Measurements from ENCODE around the gene KRT73. TPM values are rescaled to one million over a fixed set of nuclear protein-coding genes. Genes with fewer than 3 reads are reported as not detected.

Gene KRT73
- total RNA-seq, 5 donors from 2014 or later (not counting 1 experiment from before 2014, with no cell fraction given), result 6.8 to 37.9 (median 21.9) TPM

DNA sequence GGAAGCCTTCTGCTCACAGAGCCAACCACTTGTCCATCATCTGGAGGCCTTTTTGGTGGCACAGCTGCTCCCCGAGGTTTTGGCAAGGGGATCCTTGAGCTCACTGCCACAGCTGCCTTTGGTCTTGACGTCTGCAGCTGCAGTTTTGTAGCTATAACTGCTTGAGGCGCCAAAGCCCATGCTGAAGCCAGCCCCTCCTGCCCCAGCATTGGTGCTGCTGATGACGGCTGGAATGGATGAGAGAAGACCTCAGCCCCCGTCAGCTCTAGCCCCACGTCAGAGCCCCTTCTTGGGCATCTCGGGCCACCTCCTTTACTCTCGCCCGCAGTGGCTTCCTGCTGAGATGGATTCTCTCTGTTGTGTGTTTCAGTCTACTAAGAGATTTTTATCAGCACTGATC is 32.4 kb downstream of the KRT73 start:
- Mint-ChIP-seq H3K4me1 (peaks cover 53 to 68% (median 60%) of the 10 kb centered on the region in 3 donors), H3K27ac (peak overlapping the region; percentile 77 to 86), H3K9me3 (no peaks in the 10 kb centered on the region), H3K36me3 (peaks cover 6% of the 10 kb centered on the region), H3K4me3 (peak overlapping the region in 2 of 3 donors; percentile 3 to 58), H3K27me3 (no peaks in the 10 kb centered on the region)
- Histone ChIP-seq H3K4me1 (ENCODE audit: control insufficient read depth in 1 of 2, extremely low read depth in 1 of 2, insufficient read depth in 2 of 2, low read length in 2 of 2) (peaks cover 25 to 49% of the 10 kb centered on the region in 2 experiments), H3K36me3 (ENCODE audit: control insufficient read depth in 2 of 2, extremely low read depth in 1 of 2, insufficient read depth in 1 of 2, low read length in 1 of 2) (no peaks in the 10 kb centered on the region), H3K27ac (ENCODE audit: low read length) (peak overlapping the region; percentile 67), H3K9me3 (no peaks in the 10 kb centered on the region), H3K4me3 (ENCODE audit: control insufficient read depth in 1 of 2, extremely low read depth in 1 of 2, low read length in 1 of 2) (no peak overlapping the region), H3K27me3 (replicated peaks in 1 of 2; ENCODE audit: control insufficient read depth in 2 of 2, extremely low read depth in 1 of 2, insufficient read depth in 2 of 2, low read length in 1 of 2) (peaks cover 0 to 9% of the 10 kb centered on the region in 2 experiments)
- WGBS (ENCODE audit: insufficient coverage), result 9% methylated on average over 4 of the region's 9 CpGs
- ATAC-seq (replicated peaks in 1 of 4), result peak; percentile 73 to 97 (median 84)
- ChIA-PET CTCF (interaction anchor here (0.6 to 2.5 kb wide), 21 partner anchors 11 to 395 kb away, joined by 3 to 37 read pairs (median 4); no protein-coding TSS in a partner anchor), POLR2A (interaction anchor here (0.7 to 1.0 kb wide), 3 partner anchors 26 to 283 kb away, joined by 3 to 4 read pairs (median 3); no protein-coding TSS in a partner anchor)
- DNase-seq, result peak; percentile 42 to 98 (median 83)

DNA sequence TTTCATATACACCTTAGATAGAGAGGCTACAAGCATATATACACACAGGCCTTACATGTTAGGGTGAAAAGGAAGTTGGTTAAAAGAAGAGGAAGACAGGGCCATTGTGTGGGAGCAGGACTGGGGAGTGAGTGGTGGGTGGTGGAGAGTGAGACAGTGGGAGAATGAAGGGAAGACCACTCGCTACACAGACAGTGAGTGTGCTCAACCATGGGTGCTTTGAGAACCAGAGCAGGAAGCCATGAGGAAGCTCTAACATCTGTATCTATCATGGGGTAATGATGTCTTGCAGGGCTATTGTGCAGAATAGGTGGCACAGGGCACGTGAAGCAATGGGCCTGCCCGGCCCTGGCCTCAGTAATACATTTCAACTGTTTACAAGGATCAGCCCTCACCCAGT is 33.3 kb downstream of the KRT73 start:
- H3K36me3 ChIP-seq (ENCODE audit: control insufficient read depth in 2 of 2, extremely low read depth in 1 of 2, insufficient read depth in 1 of 2, low read length in 1 of 2), result no peaks in the 10 kb centered on the region
- H3K4me1 Mint-ChIP-seq, result peaks cover 61 to 68% (median 65%) of the 10 kb centered on the region in 3 donors
- ChIA-PET POLR2A (interaction anchor here in 1 of 2 donors (1.0 kb wide), 1 partner anchor 284 kb away, joined by 3 read pairs; no protein-coding TSS in a partner anchor), CTCF (interaction anchor here (0.6 to 3.5 kb wide), 14 partner anchors 23 to 300 kb away, joined by 3 to 26 read pairs (median 4); no protein-coding TSS in a partner anchor)
- H3K9me3 Mint-ChIP-seq, result no peaks in the 10 kb centered on the region
- H3K27me3 ChIP-seq (replicated peaks in 1 of 2; ENCODE audit: control insufficient read depth in 2 of 2, extremely low read depth in 1 of 2, insufficient read depth in 2 of 2, low read length in 1 of 2), result peaks cover 0 to 9% of the 10 kb centered on the region in 2 experiments
- WGBS (ENCODE audit: insufficient coverage), result 80% methylated on average over 1 of the region's 3 CpGs
- no peaks in the 10 kb centered on the region for H3K9me3 ChIP-seq
- peaks cover 32 to 57% of the 10 kb centered on the region in 2 experiments for H3K4me1 ChIP-seq (ENCODE audit: control insufficient read depth in 1 of 2, extremely low read depth in 1 of 2, insufficient read depth in 2 of 2, low read length in 2 of 2)
- H3K27ac Mint-ChIP-seq, result peak overlapping the region; percentile 77 to 86
- H3K27me3 Mint-ChIP-seq, result peaks cover 0 to 3% of the 10 kb centered on the region in 2 donors
- no peaks in the 10 kb centered on the region for H3K36me3 Mint-ChIP-seq
- H3K27ac ChIP-seq (ENCODE audit: low read length), result no peak overlapping the region
- H3K4me3 ChIP-seq (ENCODE audit: control insufficient read depth in 1 of 2, extremely low read depth in 1 of 2, low read length in 1 of 2), result no peak overlapping the region
- peak in 1 of 35 experiments; percentile 11 for DNase-seq
- peak overlapping the region in 1 of 3 donors; percentile 58 for H3K4me3 Mint-ChIP-seq
- no peak for ATAC-seq (replicated peaks in 1 of 4)

- Mint-ChIP-seq H3K27me3 (peaks cover 0 to 3% of the 10 kb centered on the region in 2 donors), H3K36me3 (no peaks in the 10 kb centered on the region), H3K4me3 (no peak overlapping the region), H3K4me1 (peaks cover 61 to 67% (median 66%) of the 10 kb centered on the region in 3 donors), H3K9me3 (no peaks in the 10 kb centered on the region), H3K27ac (peak overlapping the region in 1 of 2 donors; percentile 1)
- H3K27me3 ChIP-seq (replicated peaks in 1 of 2; ENCODE audit: control insufficient read depth in 2 of 2, extremely low read depth in 1 of 2, insufficient read depth in 2 of 2, low read length in 1 of 2), result peaks cover 0 to 9% of the 10 kb centered on the region in 2 experiments
- WGBS (ENCODE audit: insufficient coverage), result 94% methylated on average over 9 of the region's 9 CpGs
- ChIA-PET POLR2A (no interaction called here), CTCF (interaction anchor here (0.6 to 4.8 kb wide), 12 partner anchors 26 to 301 kb away, joined by 3 to 45 read pairs (median 5); no protein-coding TSS in a partner anchor)
- H3K27ac ChIP-seq (ENCODE audit: low read length), result no peak overlapping the region
- H3K4me1 ChIP-seq (ENCODE audit: control insufficient read depth in 1 of 2, extremely low read depth in 1 of 2, insufficient read depth in 2 of 2, low read length in 2 of 2), result peaks cover 32 to 53% of the 10 kb centered on the region in 2 experiments
- DNase-seq (peak in 1 of 35 experiments; percentile 22), ATAC-seq (replicated peaks in 1 of 4) (no peak)
- H3K4me3 ChIP-seq (ENCODE audit: control insufficient read depth in 1 of 2, extremely low read depth in 1 of 2, low read length in 1 of 2), result no peak overlapping the region
- H3K9me3 ChIP-seq, result no peaks in the 10 kb centered on the region
- no peaks in the 10 kb centered on the region for H3K36me3 ChIP-seq (ENCODE audit: control insufficient read depth in 2 of 2, extremely low read depth in 1 of 2, insufficient read depth in 1 of 2, low read length in 1 of 2)
Observed at GRCh38 chr12:52584156-52584682, 34.1 kb downstream of the KRT73 start.

DNA sequence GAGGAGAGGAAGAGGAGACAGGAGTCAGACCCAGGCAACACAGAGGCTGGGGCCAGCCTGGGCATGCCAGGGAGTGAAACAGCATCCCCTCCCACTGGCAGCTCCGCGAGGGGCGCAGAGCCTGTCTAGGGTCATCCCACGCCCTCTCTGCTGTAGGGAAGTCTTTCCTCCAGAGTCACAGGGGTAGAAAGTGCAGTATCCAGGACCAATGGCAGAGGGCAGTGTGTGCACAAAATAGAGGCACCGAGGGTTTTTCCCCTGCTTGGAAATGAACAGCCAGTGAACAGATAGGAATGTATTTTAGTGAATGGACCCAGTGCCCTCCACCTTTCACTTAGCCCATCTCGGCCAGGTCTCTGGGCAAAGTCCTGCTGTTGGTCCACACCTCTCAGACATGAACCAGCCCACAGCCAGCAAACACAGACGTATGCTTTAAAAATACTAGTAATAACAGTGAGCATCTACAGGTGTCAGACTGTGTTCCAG is 35.3 kb downstream of the KRT73 start:
- H3K4me3 ChIP-seq (ENCODE audit: control insufficient read depth in 1 of 2, extremely low read depth in 1 of 2, low read length in 1 of 2), result no peak overlapping the region
- H3K4me1 ChIP-seq (ENCODE audit: control insufficient read depth in 1 of 2, extremely low read depth in 1 of 2, insufficient read depth in 2 of 2, low read length in 2 of 2), result peaks cover 32 to 50% of the 10 kb centered on the region in 2 experiments
- Mint-ChIP-seq H3K9me3 (no peaks in the 10 kb centered on the region), H3K4me1 (peaks cover 61 to 67% (median 66%) of the 10 kb centered on the region in 3 donors), H3K36me3 (no peaks in the 10 kb centered on the region), H3K4me3 (no peak overlapping the region), H3K27me3 (peaks cover 0 to 3% of the 10 kb centered on the region in 2 donors), H3K27ac (peak overlapping the region; percentile 62 to 74)
- DNase-seq (peak; percentile 29 to 82 (median 64)), ATAC-seq (replicated peaks in 1 of 4) (peak; percentile 16 to 56 (median 46))
- H3K27ac ChIP-seq (ENCODE audit: low read length), result no peak overlapping the region
- H3K36me3 ChIP-seq (ENCODE audit: control insufficient read depth in 2 of 2, extremely low read depth in 1 of 2, insufficient read depth in 1 of 2, low read length in 1 of 2), result no peaks in the 10 kb centered on the region
- WGBS (ENCODE audit: insufficient coverage), result 3% methylated on average over 5 of the region's 7 CpGs
- CTCF ChIA-PET, result interaction anchor here (0.8 to 4.8 kb wide), 12 partner anchors 8 to 311 kb away, joined by 3 to 45 read pairs (median 5); no protein-coding TSS in a partner anchor
- H3K9me3 ChIP-seq, result no peaks in the 10 kb centered on the region
- peaks cover 0 to 9% of the 10 kb centered on the region in 2 experiments for H3K27me3 ChIP-seq (replicated peaks in 1 of 2; ENCODE audit: control insufficient read depth in 2 of 2, extremely low read depth in 1 of 2, insufficient read depth in 2 of 2, low read length in 1 of 2)
- POLR2A ChIA-PET, result no interaction called here

GRCh38 chr12:52582486-52582885 is 35.9 kb downstream of the KRT73 start:
- no peaks in the 10 kb centered on the region for H3K9me3 Mint-ChIP-seq
- DNase-seq, result peak in 1 of 35 experiments; percentile 11
- Histone ChIP-seq H3K4me3 (ENCODE audit: control insufficient read depth in 1 of 2, extremely low read depth in 1 of 2, low read length in 1 of 2) (no peak overlapping the region), H3K36me3 (ENCODE audit: control insufficient read depth in 2 of 2, extremely low read depth in 1 of 2, insufficient read depth in 1 of 2, low read length in 1 of 2) (no peaks in the 10 kb centered on the region), H3K27ac (ENCODE audit: low read length) (no peak overlapping the region), H3K4me1 (ENCODE audit: control insufficient read depth in 1 of 2, extremely low read depth in 1 of 2, insufficient read depth in 2 of 2, low read length in 2 of 2) (peaks cover 32 to 50% of the 10 kb centered on the region in 2 experiments), H3K27me3 (replicated peaks in 1 of 2; ENCODE audit: control insufficient read depth in 2 of 2, extremely low read depth in 1 of 2, insufficient read depth in 2 of 2, low read length in 1 of 2) (peaks cover 0 to 9% of the 10 kb centered on the region in 2 experiments), H3K9me3 (no peaks in the 10 kb centered on the region)
- H3K27me3 Mint-ChIP-seq, result peaks cover 0 to 3% of the 10 kb centered on the region in 2 donors
- POLR2A ChIA-PET, result no interaction called here
- peaks cover 57 to 63% (median 62%) of the 10 kb centered on the region in 3 donors for H3K4me1 Mint-ChIP-seq
- no peak overlapping the region for H3K27ac Mint-ChIP-seq
- CTCF ChIA-PET, result interaction anchor here (1.0 to 4.8 kb wide), 8 partner anchors 8 to 303 kb away, joined by 3 to 45 read pairs (median 14); no protein-coding TSS in a partner anchor
- no peaks in the 10 kb centered on the region for H3K36me3 Mint-ChIP-seq
- WGBS (ENCODE audit: insufficient coverage), result no CpG with 5 or more reads among the region's 2 CpGs
- no peak for ATAC-seq (replicated peaks in 1 of 4)
- H3K4me3 Mint-ChIP-seq, result no peak overlapping the region

- H3K4me3 Mint-ChIP-seq, result no peak overlapping the region
- peaks cover 27 to 42% of the 10 kb centered on the region in 2 experiments for H3K4me1 ChIP-seq (ENCODE audit: control insufficient read depth in 1 of 2, extremely low read depth in 1 of 2, insufficient read depth in 2 of 2, low read length in 2 of 2)
- ChIA-PET POLR2A (interaction anchor here in 1 of 2 donors (1.0 kb wide), 1 partner anchor 292 kb away, joined by 3 read pairs; no protein-coding TSS in a partner anchor), CTCF (interaction anchor here (0.7 to 4.8 kb wide), 8 partner anchors 286 to 303 kb away, joined by 3 to 45 read pairs (median 6); no protein-coding TSS in a partner anchor)
- H3K27ac Mint-ChIP-seq, result no peak overlapping the region
- ATAC-seq (replicated peaks in 1 of 4) (no peak), DNase-seq (no peak)
- 77% methylated on average over 3 of the region's 6 CpGs for WGBS (ENCODE audit: insufficient coverage)
- H3K27ac ChIP-seq (ENCODE audit: low read length), result no peak overlapping the region
- no peaks in the 10 kb centered on the region for H3K36me3 Mint-ChIP-seq
- H3K9me3 ChIP-seq, result no peaks in the 10 kb centered on the region
- H3K9me3 Mint-ChIP-seq, result no peaks in the 10 kb centered on the region
- H3K4me1 Mint-ChIP-seq, result peaks cover 47 to 53% (median 52%) of the 10 kb centered on the region in 3 donors
- peaks cover 0 to 3% of the 10 kb centered on the region in 2 donors for H3K27me3 Mint-ChIP-seq
- no peaks in the 10 kb centered on the region for H3K36me3 ChIP-seq (ENCODE audit: control insufficient read depth in 2 of 2, extremely low read depth in 1 of 2, insufficient read depth in 1 of 2, low read length in 1 of 2)
- peaks cover 0 to 9% of the 10 kb centered on the region in 2 experiments for H3K27me3 ChIP-seq (replicated peaks in 1 of 2; ENCODE audit: control insufficient read depth in 2 of 2, extremely low read depth in 1 of 2, insufficient read depth in 2 of 2, low read length in 1 of 2)
- H3K4me3 ChIP-seq (ENCODE audit: control insufficient read depth in 1 of 2, extremely low read depth in 1 of 2, low read length in 1 of 2), result no peak overlapping the region
Observed at GRCh38 chr12:52581481-52581880, 36.9 kb downstream of the KRT73 start.

All from T-cell (primary cell).